Esophagus squamous epithelium (tissue), 5 donors: Measurements from ENCODE around the gene IMMP2L. TPM values are rescaled to one million over a fixed set of nuclear protein-coding genes. Genes with fewer than 3 reads are reported as not detected.

ENCODE experiments used
- DNase-seq: peaks from one replicate; lab custom pipeline; 2025; lab: John Stamatoyannopoulos, UW
- H3K27ac ChIP-seq, 4 donors: fragments of 200-600 bp; sonication (generic); one replicate each; pipeline ENCODE4 v1.5.1; 2016 to 2019; ENCODE audit warnings: mild to moderate bottlenecking in 1 of 4
- H3K27me3 ChIP-seq, 4 donors: fragments of 200-600 bp; sonication (generic); 1 replicate in 3 of 4; 2 replicates in 1 of 4; pipeline versions ENCODE4 v1.5.1 to v1.6.0; 2017 to 2021; ENCODE audit warnings: antibody characterized with exemption in 1 of 4
- H3K36me3 ChIP-seq, 3 donors: fragments of 200-600 bp; sonication (generic); one replicate each; pipeline ENCODE4 v1.5.1; 2016 to 2019
- H3K4me1 ChIP-seq, 3 donors: fragments of 200-600 bp; sonication (generic); one replicate each; pipeline ENCODE4 v1.5.1; 2017 to 2019
- H3K4me3 ChIP-seq, 4 donors: fragments of 200-600 bp; sonication (generic); 1 replicate in 3 of 4; 2 replicates in 1 of 4; pipeline ENCODE4 v1.5.1; 2016 to 2019; ENCODE audit warnings: mild to moderate bottlenecking in 2 of 4, moderate library complexity in 1 of 4
- H3K9me3 ChIP-seq, 3 donors: fragments of 200-600 bp; sonication (generic); one replicate each; pipeline ENCODE4 v1.5.1; 2016 to 2019
- POLR2A ChIP-seq, 4 donors: fragments of 450-650 bp; IDR thresholded peaks; one replicate each; pipeline ENCODE4 v1.6.1; 2017; ENCODE audit warnings: antibody characterized with exemption in 4 of 4, mild to moderate bottlenecking in 4 of 4, moderate library complexity in 3 of 4
- WGBS, 2 donors: methylation state at CpG; one replicate each; pipeline ENCODE4 v1.1.5; 2018; 5-methylcytosine and 5-hydroxymethylcytosine counted together
- intact Hi-C: fragments of 100-400 bp; cut with DNase I; formaldehyde crosslinking; loops from one replicate; pipeline ENCODE4 v1.15.0; 2022
- total RNA-seq, 4 donors: library from RNA; depleted of rRNA; stranded (reverse); fragments of >200 nt; gene quantifications; one replicate each; pipeline ENCODE4 v1.1.0, GENCODE V29; 2016
- TF ChIP-seq, protein P1 (sequence below), 6 experiments: fragments of 450-650 bp in 4 of 6; fragments of 200-600 bp in 2 of 6; sonication (generic) in 2 of 6; IDR thresholded peaks; one replicate each; pipeline ENCODE4 v1.5.1; 2016 to 2019; ENCODE audit warnings: antibody characterized with exemption in 6 of 6, mild to moderate bottlenecking in 4 of 6, moderate library complexity in 4 of 6
- donor health status: DM: yes; HTN: yes; CAD: no.

IMMP2L gene
- total RNA-seq, 4 donors from 2014 or later, result 1.6 to 21.7 (median 5.4) TPM

DNA sequence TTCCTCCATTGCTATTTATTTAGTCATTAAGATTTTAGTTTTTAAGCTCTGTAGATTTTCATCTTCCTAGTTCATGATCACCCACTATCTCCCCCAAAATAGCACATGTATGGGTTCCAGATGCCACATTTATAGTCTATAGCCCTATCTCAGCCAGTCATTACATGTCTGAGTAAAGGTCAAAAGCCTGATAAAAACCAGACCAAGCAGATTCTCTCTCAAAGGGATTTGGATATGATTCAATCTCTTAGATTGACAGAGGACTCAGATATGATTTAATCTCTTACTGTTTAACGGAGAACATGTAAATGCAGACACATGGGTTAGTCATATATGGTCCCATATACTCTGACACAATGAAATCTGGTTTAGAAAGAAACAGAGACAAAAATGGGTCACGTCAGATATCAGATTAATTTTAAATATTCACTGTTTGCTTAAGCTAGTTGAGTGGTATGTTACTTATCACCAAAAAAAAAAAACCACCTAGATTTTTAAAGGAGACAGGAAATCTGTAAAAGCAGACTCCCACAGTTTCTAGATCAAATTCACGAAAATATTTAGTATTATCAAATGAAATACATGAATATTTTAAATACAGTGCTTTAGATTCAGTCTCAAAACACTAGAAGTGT, 578.4 kb downstream of the IMMP2L start:
- Histone ChIP-seq H3K27me3 (no peaks in the 10 kb centered on the region), H3K36me3 (no peaks in the 10 kb centered on the region), H3K4me1 (peaks cover 0 to 5% (median 0%) of the 10 kb centered on the region in 3 donors), H3K4me3 (no peak overlapping the region), H3K27ac (no peak overlapping the region), H3K9me3 (no peaks in the 10 kb centered on the region)
- TF ChIP-seq, protein P1, sequence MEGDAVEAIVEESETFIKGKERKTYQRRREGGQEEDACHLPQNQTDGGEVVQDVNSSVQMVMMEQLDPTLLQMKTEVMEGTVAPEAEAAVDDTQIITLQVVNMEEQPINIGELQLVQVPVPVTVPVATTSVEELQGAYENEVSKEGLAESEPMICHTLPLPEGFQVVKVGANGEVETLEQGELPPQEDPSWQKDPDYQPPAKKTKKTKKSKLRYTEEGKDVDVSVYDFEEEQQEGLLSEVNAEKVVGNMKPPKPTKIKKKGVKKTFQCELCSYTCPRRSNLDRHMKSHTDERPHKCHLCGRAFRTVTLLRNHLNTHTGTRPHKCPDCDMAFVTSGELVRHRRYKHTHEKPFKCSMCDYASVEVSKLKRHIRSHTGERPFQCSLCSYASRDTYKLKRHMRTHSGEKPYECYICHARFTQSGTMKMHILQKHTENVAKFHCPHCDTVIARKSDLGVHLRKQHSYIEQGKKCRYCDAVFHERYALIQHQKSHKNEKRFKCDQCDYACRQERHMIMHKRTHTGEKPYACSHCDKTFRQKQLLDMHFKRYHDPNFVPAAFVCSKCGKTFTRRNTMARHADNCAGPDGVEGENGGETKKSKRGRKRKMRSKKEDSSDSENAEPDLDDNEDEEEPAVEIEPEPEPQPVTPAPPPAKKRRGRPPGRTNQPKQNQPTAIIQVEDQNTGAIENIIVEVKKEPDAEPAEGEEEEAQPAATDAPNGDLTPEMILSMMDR (IDR thresholded peaks at IDR 0.05), result no peak
- no peak for TF ChIP-seq POLR2A (IDR thresholded peaks at IDR 0.05)
- 43 to 63% methylated on average over 3 of the region's 3 CpGs for WGBS, 2 donors
- DNase-seq, result no peak
- intact Hi-C loops, result no loop called here

DNA sequence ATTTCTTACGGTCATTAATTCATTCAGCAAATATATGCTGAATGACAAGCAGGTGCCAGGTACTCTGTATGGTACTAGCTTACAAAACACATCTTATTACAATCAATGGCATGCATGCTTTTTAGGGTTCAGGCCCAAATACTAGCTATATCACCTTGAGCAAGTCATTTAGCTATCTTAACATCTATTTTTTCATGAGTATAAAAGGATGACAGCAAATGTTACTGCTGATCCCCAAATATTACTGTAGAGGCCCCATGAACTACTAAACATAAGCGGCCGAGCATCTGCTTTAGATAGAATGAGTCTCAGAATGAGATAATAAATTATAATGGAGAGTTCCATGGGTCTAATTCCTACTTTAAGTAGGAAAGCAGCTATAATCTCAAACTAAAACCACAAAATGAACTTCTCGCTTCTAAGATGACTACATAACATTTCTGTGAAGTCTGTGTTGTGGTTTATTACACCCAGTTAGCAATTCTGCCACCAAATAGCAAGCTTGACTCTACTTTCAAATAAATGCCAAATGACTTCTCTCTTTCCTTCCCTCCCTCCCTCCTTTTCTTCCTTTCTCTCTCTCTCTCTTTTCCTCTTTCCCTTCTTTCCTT, 585.1 kb downstream of the IMMP2L start:
- no peaks in the 10 kb centered on the region for H3K4me1 ChIP-seq
- no peaks in the 10 kb centered on the region for H3K27me3 ChIP-seq
- no peak overlapping the region for H3K27ac ChIP-seq
- TF ChIP-seq POLR2A (IDR thresholded peaks at IDR 0.05), result no peak
- TF ChIP-seq, protein P1 (IDR thresholded peaks at IDR 0.05), result no peak
- WGBS, 2 donors, result 84 to 92% methylated on average over 4 of the region's 4 CpGs
- DNase-seq, result no peak
- H3K4me3 ChIP-seq, result no peak overlapping the region
- H3K36me3 ChIP-seq, result no peaks in the 10 kb centered on the region
- no peaks in the 10 kb centered on the region for H3K9me3 ChIP-seq
- intact Hi-C loops, result no loop called here

DNA sequence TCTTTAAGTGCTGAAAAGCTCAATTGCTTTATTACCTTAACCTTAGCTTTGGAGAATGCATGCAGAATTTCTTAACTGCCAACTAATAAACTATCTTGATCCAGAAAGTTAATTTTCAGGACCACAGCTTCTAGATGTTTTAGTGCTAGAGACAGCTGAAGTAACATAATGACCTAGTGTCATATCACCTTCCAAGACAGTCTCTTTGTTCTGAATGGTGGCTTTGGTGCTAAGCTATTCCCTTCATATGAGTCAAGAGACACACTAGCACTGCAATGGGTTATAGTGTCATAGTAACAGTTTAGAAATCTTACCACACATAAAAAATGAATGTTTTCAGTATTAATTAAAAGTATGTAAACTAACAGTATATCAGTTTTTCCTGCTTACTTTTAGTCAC, 586.8 kb downstream of the IMMP2L start:
- H3K27me3 ChIP-seq, result no peaks in the 10 kb centered on the region
- no peak for TF ChIP-seq POLR2A (IDR thresholded peaks at IDR 0.05)
- TF ChIP-seq, protein P1 (IDR thresholded peaks at IDR 0.05), result no peak
- H3K36me3 ChIP-seq, result no peaks in the 10 kb centered on the region
- H3K27ac ChIP-seq, result no peak overlapping the region
- H3K4me3 ChIP-seq, result no peak overlapping the region
- intact Hi-C loops, result no loop called here
- no peak for DNase-seq
- no peaks in the 10 kb centered on the region for H3K9me3 ChIP-seq
- no peaks in the 10 kb centered on the region for H3K4me1 ChIP-seq

DNA sequence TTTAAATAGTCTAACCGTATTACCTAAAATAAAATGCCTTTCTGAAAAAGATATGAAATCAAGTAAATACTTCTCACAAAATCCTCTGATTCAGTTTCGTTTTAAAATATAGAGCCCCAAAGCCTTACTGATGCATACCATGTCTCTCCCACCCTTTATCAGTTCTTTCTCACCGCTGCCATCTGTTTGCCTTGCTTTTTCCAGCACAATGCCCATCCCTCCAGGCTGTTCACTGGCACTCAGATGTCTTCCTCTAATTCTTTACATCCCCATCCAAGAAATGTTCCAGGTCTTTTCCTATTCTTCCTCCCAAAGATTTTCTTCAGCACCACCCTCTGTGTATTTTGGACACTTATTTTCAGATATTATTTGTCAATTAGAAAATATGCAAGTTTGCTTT, 587.9 kb downstream of the IMMP2L start:
- Histone ChIP-seq H3K36me3 (no peaks in the 10 kb centered on the region), H3K27me3 (no peaks in the 10 kb centered on the region), H3K9me3 (no peaks in the 10 kb centered on the region), H3K4me1 (no peaks in the 10 kb centered on the region), H3K27ac (no peak overlapping the region), H3K4me3 (no peak overlapping the region)
- no peak for DNase-seq
- 63% methylated on average over 3 of the region's 3 CpGs for WGBS, 2 donors
- no peak for TF ChIP-seq POLR2A (IDR thresholded peaks at IDR 0.05)
- TF ChIP-seq, protein P1 (IDR thresholded peaks at IDR 0.05), result no peak
- intact Hi-C loops, result no loop called here

DNA sequence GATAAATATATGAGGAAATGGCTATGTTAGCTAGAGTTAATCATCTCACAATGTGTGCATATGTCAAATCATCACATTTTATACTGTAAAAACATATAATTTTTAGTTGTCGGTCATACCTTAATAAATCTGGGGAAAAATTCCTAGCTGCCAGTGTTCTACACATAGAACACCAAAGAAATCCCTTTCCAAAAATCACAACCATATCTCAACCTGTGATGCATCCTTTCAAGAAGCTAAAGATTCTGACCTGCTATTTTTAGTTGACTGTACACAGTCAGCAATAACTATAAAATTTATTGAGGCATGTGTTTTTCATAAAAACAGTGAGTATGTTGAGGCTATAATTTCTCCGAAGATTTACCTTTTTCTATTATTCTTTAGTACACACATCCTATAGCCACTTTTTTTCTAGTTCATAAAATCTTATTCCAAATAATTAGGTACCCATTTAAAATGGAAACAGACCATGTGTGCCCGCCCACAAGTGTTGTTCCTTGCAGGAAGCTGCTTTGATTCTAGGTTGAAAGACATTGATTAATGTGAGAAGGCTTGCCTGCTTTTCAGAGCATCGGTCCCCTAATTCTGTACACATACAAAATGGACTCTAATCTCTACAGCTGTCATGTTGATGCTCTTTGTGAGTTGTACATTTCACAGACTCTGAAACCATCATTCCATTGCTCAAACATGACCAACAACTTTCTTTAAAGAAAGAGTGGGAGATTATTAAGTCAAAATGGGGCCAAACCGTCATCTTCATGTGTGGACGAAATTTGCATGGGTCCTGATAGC, 588.9 kb downstream of the IMMP2L start:
- H3K36me3 ChIP-seq, result no peaks in the 10 kb centered on the region
- no peak for DNase-seq
- intact Hi-C loops, result no loop called here
- TF ChIP-seq, protein P1 (IDR thresholded peaks at IDR 0.05), result no peak
- TF ChIP-seq POLR2A (IDR thresholded peaks at IDR 0.05), result no peak
- WGBS, 2 donors, result 87 to 88% methylated on average over 6 of the region's 6 CpGs
- H3K9me3 ChIP-seq, result no peaks in the 10 kb centered on the region
- no peaks in the 10 kb centered on the region for H3K4me1 ChIP-seq
- no peaks in the 10 kb centered on the region for H3K27me3 ChIP-seq
- H3K27ac ChIP-seq, result no peak overlapping the region
- no peak overlapping the region for H3K4me3 ChIP-seq
